Endodermal cell (in vitro differentiated cells): ENCODE results near the gene RAB7A. TPM values are rescaled to one million over a fixed set of nuclear protein-coding genes. Genes with fewer than 3 reads are reported as not detected.

Experiments
- DNase-seq: peaks from one replicate; pipeline ENCODE4 v3.0.0-alpha.2; 2017
- H3K27ac ChIP-seq: 2 replicates; pipeline ENCODE4 v1.5.1; 2013; ENCODE audit warnings: mild to moderate bottlenecking, low read depth, low read length, moderate library complexity
- H3K27me3 ChIP-seq: 2 replicates; pipeline ENCODE4 v1.6.1; 2013; ENCODE audit warnings: mild to moderate bottlenecking, low read length, moderate library complexity; ENCODE audit not compliant: insufficient read depth, control insufficient read depth, poor library complexity, severe bottlenecking
- H3K36me3 ChIP-seq: 2 replicates; pipeline ENCODE4 v1.7.0; 2013; ENCODE audit warnings: mild to moderate bottlenecking, low read length, moderate library complexity; ENCODE audit not compliant: control insufficient read depth, insufficient read depth
- H3K4me1 ChIP-seq: one replicate; pipeline ENCODE4 v1.7.0; 2013; ENCODE audit warnings: low read length; ENCODE audit not compliant: control insufficient read depth, insufficient read depth
- H3K4me3 ChIP-seq: 2 replicates; pipeline ENCODE4 v1.5.1; 2013; ENCODE audit warnings: mild to moderate bottlenecking, low read length, moderate library complexity
- H3K9ac ChIP-seq: 2 replicates; pipeline ENCODE4 v1.6.1; 2013; ENCODE audit warnings: mild to moderate bottlenecking, low read length, moderate library complexity; ENCODE audit not compliant: poor library complexity, severe bottlenecking; ENCODE audit errors: extremely low read depth
- H3K9me3 ChIP-seq: 2 replicates; pipeline ENCODE4 v1.6.1; 2013; ENCODE audit warnings: mild to moderate bottlenecking, low read length, moderate library complexity; ENCODE audit not compliant: control insufficient read depth
- H3K27ac Mint-ChIP-seq: 2 replicates; pipeline ENCODE4 v1.8.0; 2020; ENCODE audit warnings: mixed read lengths
- H3K27me3 Mint-ChIP-seq: 2 replicates; pipeline ENCODE4 v1.8.0; 2021; ENCODE audit warnings: mild to moderate bottlenecking, mixed read lengths; ENCODE audit not compliant: insufficient read depth
- H3K36me3 Mint-ChIP-seq: 2 replicates; pipeline ENCODE4 v1.8.0; 2020; ENCODE audit warnings: low read depth, mixed read lengths
- H3K4me1 Mint-ChIP-seq: 2 replicates; pipeline ENCODE4 v1.8.0; 2020; ENCODE audit warnings: mixed read lengths
- H3K4me3 Mint-ChIP-seq: 2 replicates; pipeline ENCODE4 v1.8.0; 2020; ENCODE audit warnings: mild to moderate bottlenecking, moderate library complexity, mixed read lengths
- H3K9me3 Mint-ChIP-seq: 2 replicates; pipeline ENCODE4 v1.8.0; 2020; ENCODE audit warnings: mild to moderate bottlenecking, mixed read lengths
- WGBS, 2 experiments: methylation state at CpG; one replicate each; pipeline versions ENCODE4 v1.1.5 to v1.1.7; 2013; ENCODE audit warnings: missing lambda C conversion rate in 2 of 2, mixed read lengths in 1 of 2; ENCODE audit not compliant: insufficient coverage in 1 of 2, insufficient read length in 1 of 2; 5-methylcytosine and 5-hydroxymethylcytosine counted together
- total RNA-seq, 2 donors: library from RNA; stranded (reverse); fragmentation: NEBNext Ultra II Directional in 1 of 2; extraction: Animal tissue kit (Norgen Biotek cat#: 25700) in 1 of 2; gene quantifications; 2 replicates in 1 of 2; 3 replicates in 1 of 2; pipeline ENCODE4 v1.2.1, GENCODE V29; 2021
- TF ChIP-seq, protein P1 (sequence below): fragments of 200-600 bp; sonication (generic); conservative IDR thresholded peaks from 2 replicates; pipeline ENCODE4 v1.5.0; 2021; ENCODE audit warnings: antibody characterized with exemption, mild to moderate bottlenecking

RAB7A gene
- total RNA-seq, 2 donors from 2014 or later = 166 to 194 TPM

DNA sequence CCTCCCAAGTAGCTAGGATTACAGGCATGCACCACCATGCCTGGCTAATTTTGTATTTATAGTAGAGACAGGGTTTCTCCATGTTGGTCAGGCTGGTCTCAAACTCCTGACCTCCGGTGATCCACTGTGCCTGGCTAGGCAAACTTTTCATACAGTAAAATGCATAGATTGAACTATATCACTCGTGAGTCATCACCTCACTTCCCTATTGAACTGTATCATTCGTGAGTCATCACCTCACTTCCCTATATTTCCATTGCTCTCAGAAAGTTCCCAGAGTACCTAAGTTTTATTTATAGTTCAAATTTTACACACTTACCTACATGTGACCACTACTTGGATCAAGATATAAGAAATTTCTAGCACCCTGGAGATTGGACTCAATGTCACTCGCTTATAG, 79.8 kb downstream of the RAB7A start:
- Histone ChIP-seq H3K4me3 (no peak overlapping the region), H3K9me3 (no peaks in the 10 kb centered on the region), H3K27me3 (no peaks in the 10 kb centered on the region), H3K27ac (no peak overlapping the region), H3K9ac (no peak overlapping the region), H3K36me3 (peaks cover 80% of the 10 kb centered on the region), H3K4me1 (peaks cover 11% of the 10 kb centered on the region)
- no peaks in the 10 kb centered on the region for H3K27me3 Mint-ChIP-seq
- H3K9me3 Mint-ChIP-seq = no peaks in the 10 kb centered on the region
- peaks cover 27% of the 10 kb centered on the region for H3K4me1 Mint-ChIP-seq
- no peak overlapping the region for H3K4me3 Mint-ChIP-seq
- peaks cover 60% of the 10 kb centered on the region for H3K36me3 Mint-ChIP-seq
- peak overlapping the region; percentile 24 for H3K27ac Mint-ChIP-seq
- DNase-seq = no peak
- WGBS, 2 experiments = 93 to 100% methylated on average over 3 to 4 of the region's 4 CpGs
- TF ChIP-seq, protein P1, sequence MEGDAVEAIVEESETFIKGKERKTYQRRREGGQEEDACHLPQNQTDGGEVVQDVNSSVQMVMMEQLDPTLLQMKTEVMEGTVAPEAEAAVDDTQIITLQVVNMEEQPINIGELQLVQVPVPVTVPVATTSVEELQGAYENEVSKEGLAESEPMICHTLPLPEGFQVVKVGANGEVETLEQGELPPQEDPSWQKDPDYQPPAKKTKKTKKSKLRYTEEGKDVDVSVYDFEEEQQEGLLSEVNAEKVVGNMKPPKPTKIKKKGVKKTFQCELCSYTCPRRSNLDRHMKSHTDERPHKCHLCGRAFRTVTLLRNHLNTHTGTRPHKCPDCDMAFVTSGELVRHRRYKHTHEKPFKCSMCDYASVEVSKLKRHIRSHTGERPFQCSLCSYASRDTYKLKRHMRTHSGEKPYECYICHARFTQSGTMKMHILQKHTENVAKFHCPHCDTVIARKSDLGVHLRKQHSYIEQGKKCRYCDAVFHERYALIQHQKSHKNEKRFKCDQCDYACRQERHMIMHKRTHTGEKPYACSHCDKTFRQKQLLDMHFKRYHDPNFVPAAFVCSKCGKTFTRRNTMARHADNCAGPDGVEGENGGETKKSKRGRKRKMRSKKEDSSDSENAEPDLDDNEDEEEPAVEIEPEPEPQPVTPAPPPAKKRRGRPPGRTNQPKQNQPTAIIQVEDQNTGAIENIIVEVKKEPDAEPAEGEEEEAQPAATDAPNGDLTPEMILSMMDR = no peak

DNA sequence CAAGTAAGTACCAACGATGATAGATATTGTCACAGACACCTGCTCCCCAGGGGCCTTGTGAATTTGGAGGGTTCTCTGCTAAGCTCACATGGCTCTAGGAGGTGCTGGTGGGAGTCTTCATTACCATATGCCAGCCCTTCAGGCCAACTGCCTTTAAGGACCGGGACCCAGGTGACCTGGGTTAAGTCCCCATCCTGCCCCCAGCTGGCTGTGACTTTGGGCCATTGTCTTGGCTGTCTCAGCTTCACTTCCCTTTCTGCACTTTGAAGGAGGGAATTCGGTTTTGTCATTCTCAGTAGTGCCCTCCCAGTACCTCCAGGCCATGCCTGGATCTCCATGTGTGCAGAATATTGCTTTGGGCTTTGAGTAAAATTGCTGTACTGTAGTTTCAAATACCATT, 80.6 kb downstream of the RAB7A start:
- Histone ChIP-seq H3K4me3 (no peak overlapping the region), H3K4me1 (peaks cover 6% of the 10 kb centered on the region), H3K9ac (no peak overlapping the region), H3K27me3 (no peaks in the 10 kb centered on the region), H3K9me3 (no peaks in the 10 kb centered on the region), H3K36me3 (peaks cover 84% of the 10 kb centered on the region), H3K27ac (no peak overlapping the region)
- Mint-ChIP-seq H3K27ac (no peak overlapping the region), H3K4me3 (no peak overlapping the region), H3K36me3 (peaks cover 64% of the 10 kb centered on the region), H3K9me3 (no peaks in the 10 kb centered on the region), H3K4me1 (peaks cover 20% of the 10 kb centered on the region), H3K27me3 (no peaks in the 10 kb centered on the region)
- DNase-seq = no peak
- 86 to 88% methylated on average over 1 to 3 of the region's 3 CpGs for WGBS, 2 experiments
- TF ChIP-seq, protein P1 = no peak

DNA sequence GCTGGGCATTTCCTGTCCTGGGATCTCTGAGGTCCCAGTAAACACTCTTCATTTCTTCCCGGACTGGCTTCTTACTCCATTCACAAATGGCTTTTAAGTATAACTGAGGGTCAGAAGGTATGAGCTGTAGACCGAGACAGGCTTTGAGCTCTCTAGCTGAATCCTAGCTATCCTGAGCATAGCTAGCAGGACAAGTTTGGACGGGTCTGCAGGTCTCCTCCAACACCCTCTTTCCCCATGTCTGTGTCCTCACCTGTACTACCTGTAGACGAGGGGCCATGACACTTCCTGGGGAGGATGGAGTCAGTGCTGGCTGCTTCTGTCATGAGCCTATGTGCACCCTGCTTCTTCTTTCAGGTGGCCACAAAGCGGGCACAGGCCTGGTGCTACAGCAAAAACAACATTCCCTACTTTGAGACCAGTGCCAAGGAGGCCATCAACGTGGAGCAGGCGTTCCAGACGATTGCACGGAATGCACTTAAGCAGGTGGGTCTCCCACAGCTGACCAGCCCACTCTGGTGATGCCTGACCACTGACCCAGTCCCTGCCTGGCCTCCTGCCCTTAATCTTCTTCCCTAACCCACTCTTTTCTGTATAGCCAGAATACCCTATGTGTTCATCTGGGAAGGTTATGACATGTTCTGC, 81.3 kb downstream of the RAB7A start:
- Mint-ChIP-seq H3K27ac (no peak overlapping the region), H3K36me3 (peaks cover 65% of the 10 kb centered on the region)
- H3K27ac ChIP-seq = no peak overlapping the region

More for the DNA sequence above, 81.3 kb downstream of the RAB7A start:
- H3K4me3 Mint-ChIP-seq = no peak overlapping the region
- peaks cover 86% of the 10 kb centered on the region for H3K36me3 ChIP-seq
- H3K9ac ChIP-seq = no peak overlapping the region
- no peaks in the 10 kb centered on the region for H3K27me3 Mint-ChIP-seq
- 94 to 99% methylated on average over 8 to 9 of the region's 9 CpGs for WGBS, 2 experiments
- H3K4me3 ChIP-seq = no peak overlapping the region
- no peaks in the 10 kb centered on the region for H3K9me3 ChIP-seq
- H3K27me3 ChIP-seq = no peaks in the 10 kb centered on the region
- TF ChIP-seq, protein P1 = no peak
- no peaks in the 10 kb centered on the region for H3K9me3 Mint-ChIP-seq
- H3K4me1 Mint-ChIP-seq = peaks cover 20% of the 10 kb centered on the region
- DNase-seq = no peak
- peaks cover 6% of the 10 kb centered on the region for H3K4me1 ChIP-seq
